Measurements from ENCODE around the gene AMBRA1.

- TF ChIP-seq CTCF (IDR thresholded peaks at IDR 0.05) (no peak), POLR2AphosphoS5 (IDR thresholded peaks at IDR 0.05) (no peak)
Measured at GRCh38 chr11:46484101-46484500, 109.7 kb downstream of the AMBRA1 start.

Measured in prostate gland (tissue), 2 donors.